Loucy (cell line): ENCODE results near the gene GPSM3.

Experiments
- H2AFZ ChIP-seq: fragments of 200-600 bp; sonication (generic); 2 replicates; pipeline ENCODE4 v1.6.0; 2016; ENCODE audit warnings: antibody characterized with exemption, mild to moderate bottlenecking, low read length, moderate library complexity
- H3F3A ChIP-seq: fragments of 200-600 bp; 2 replicates; pipeline ENCODE4 v1.6.0; 2016; ENCODE audit warnings: antibody characterized with exemption, low read depth, mild to moderate bottlenecking
- H3K27me3 ChIP-seq: fragments of 200-600 bp; sonication (generic); 2 replicates; pipeline ENCODE4 v1.6.1; 2014; ENCODE audit warnings: low read length, mild to moderate bottlenecking; ENCODE audit not compliant: insufficient read depth, poor library complexity, severe bottlenecking
- H3K36me3 ChIP-seq: fragments of 200-600 bp; sonication (generic); 2 replicates; pipeline ENCODE4 v1.6.1; 2016; ENCODE audit warnings: low read length; ENCODE audit not compliant: insufficient read depth
- H3K4me1 ChIP-seq: fragments of 200-600 bp; sonication (generic); 2 replicates; pipeline ENCODE4 v1.5.1; 2014; ENCODE audit warnings: low read length, mild to moderate bottlenecking; ENCODE audit not compliant: insufficient read depth, poor library complexity, severe bottlenecking
- H3K4me2 ChIP-seq: fragments of 200-600 bp; sonication (generic); 2 replicates; pipeline ENCODE4 v1.6.0; 2014; ENCODE audit warnings: antibody characterized with exemption, low read length, low read depth, mild to moderate bottlenecking; ENCODE audit not compliant: poor library complexity, severe bottlenecking
- H3K4me3 ChIP-seq: fragments of 200-600 bp; sonication (generic); 2 replicates; pipeline ENCODE4 v1.5.1; 2014; ENCODE audit warnings: low read length, mild to moderate bottlenecking, mixed read lengths; ENCODE audit not compliant: poor library complexity, severe bottlenecking
- H3K79me2 ChIP-seq: fragments of 200-600 bp; sonication (generic); 2 replicates; pipeline ENCODE4 v1.6.1; 2014; ENCODE audit warnings: low read length; ENCODE audit not compliant: insufficient read depth
- H3K9ac ChIP-seq: fragments of 200-600 bp; sonication (generic); 2 replicates; pipeline ENCODE4 v1.6.0; 2014; ENCODE audit warnings: mild to moderate bottlenecking, low read depth, low read length, moderate library complexity; ENCODE audit not compliant: poor library complexity, severe bottlenecking
- H3K9me2 ChIP-seq: fragments of 200-600 bp; sonication (generic); replicated peaks from 2 replicates; pipeline ENCODE4 v1.6.1; 2016; ENCODE audit warnings: low read depth, low read length, mixed read lengths
- H3K9me3 ChIP-seq: fragments of 200-600 bp; sonication (generic); 2 replicates; pipeline ENCODE4 v1.6.1; 2014; ENCODE audit warnings: mild to moderate bottlenecking, antibody characterized with exemption, low read length, low read depth; ENCODE audit not compliant: insufficient read depth
- H4K20me1 ChIP-seq: fragments of 200-600 bp; sonication (generic); 2 replicates; pipeline ENCODE4 v1.6.0; 2014; ENCODE audit warnings: antibody characterized with exemption, low read length, mild to moderate bottlenecking; ENCODE audit not compliant: insufficient read depth, poor library complexity, severe bottlenecking
- CTCF ChIP-seq: fragments of 200-600 bp; sonication (generic); conservative IDR thresholded peaks from 2 replicates; pipeline ENCODE4 v1.5.1; 2014; ENCODE audit warnings: mild to moderate bottlenecking, antibody characterized with exemption, low read length
- EZH2phosphoT487 ChIP-seq: fragments of 200-600 bp; IDR thresholded peaks from 2 replicates; pipeline ENCODE4 v1.6.1; 2018; ENCODE audit warnings: antibody characterized with exemption, mild to moderate bottlenecking, moderate library complexity, borderline replicate concordance

GPSM3 gene

GRCh38 chr6:32200711-32201475 is 8.4 kb upstream of the GPSM3 start:
- no peak overlapping the region for H3K9ac ChIP-seq
- peaks cover 7% of the 10 kb centered on the region for H3K4me1 ChIP-seq
- no peaks in the 10 kb centered on the region for H4K20me1 ChIP-seq
- H3K27me3 ChIP-seq = no peaks in the 10 kb centered on the region
- no peaks in the 10 kb centered on the region for H3K9me3 ChIP-seq
- H3K4me2 ChIP-seq = no peak overlapping the region
- H3K79me2 ChIP-seq = peaks cover 10% of the 10 kb centered on the region; the same call in 1 of the 2 replicates
- H2AFZ ChIP-seq = no peak overlapping the region
- no peaks in the 10 kb centered on the region for H3K9me2 ChIP-seq
- no peak overlapping the region for H3K4me3 ChIP-seq
- H3K36me3 ChIP-seq = no peaks in the 10 kb centered on the region
- H3F3A ChIP-seq = no peaks in the 10 kb centered on the region
- no peak for TF ChIP-seq CTCF
- no peak for TF ChIP-seq EZH2phosphoT487

GRCh38 chr6:32198866-32199265 is 6.4 kb upstream of the GPSM3 start:
- peaks cover 22% of the 10 kb centered on the region for H3K4me1 ChIP-seq
- no peaks in the 10 kb centered on the region for H3K9me3 ChIP-seq
- no peaks in the 10 kb centered on the region for H3F3A ChIP-seq
- no peak overlapping the region for H2AFZ ChIP-seq
- no peak for TF ChIP-seq CTCF
- TF ChIP-seq EZH2phosphoT487 = no peak
- H3K9ac ChIP-seq = no peak overlapping the region
- H3K36me3 ChIP-seq = no peaks in the 10 kb centered on the region
- H3K9me2 ChIP-seq = no peaks in the 10 kb centered on the region
- H3K4me3 ChIP-seq = no peak overlapping the region
- H3K79me2 ChIP-seq = peaks cover 20% of the 10 kb centered on the region; the same call in 1 of the 2 replicates
- H4K20me1 ChIP-seq = no peaks in the 10 kb centered on the region
- no peaks in the 10 kb centered on the region for H3K27me3 ChIP-seq
- H3K4me2 ChIP-seq = no peak overlapping the region

- Histone ChIP-seq H2AFZ (no peak overlapping the region), H4K20me1 (no peaks in the 10 kb centered on the region), H3K4me3 (no peak overlapping the region), H3K36me3 (no peaks in the 10 kb centered on the region), H3K79me2 (peaks cover 25% of the 10 kb centered on the region; the same call in 1 of the 2 replicates), H3F3A (no peaks in the 10 kb centered on the region), H3K9ac (no peak overlapping the region), H3K4me2 (no peak overlapping the region), H3K4me1 (peaks cover 27% of the 10 kb centered on the region), H3K27me3 (no peaks in the 10 kb centered on the region), H3K9me3 (no peaks in the 10 kb centered on the region), H3K9me2 (no peaks in the 10 kb centered on the region)
- no peak for TF ChIP-seq CTCF
- TF ChIP-seq EZH2phosphoT487 = no peak
These were observed 5.9 kb upstream of the GPSM3 start for GRCh38 chr6:32198345-32198696.
